K562 (cell line): ENCODE results near the gene FANCG. TPM values are rescaled to one million over a fixed set of nuclear protein-coding genes. Genes with fewer than 3 reads are reported as not detected.

Source experiments
- ATAC-seq: fragments of 200-7000 bp; cut with Tn5 transposase; 3 replicates; pipeline ENCODE4 v1.9.1; 2020; ENCODE audit warnings: moderate library complexity
- BruUV-seq: library from RNA; stranded (reverse); fragments of 400-500 nt; replicated peaks from 2 replicates; lab custom pipeline; 2021; lab: Mats Ljungman, UMichigan
- CTCF ChIA-PET: fragments of 300-600 bp; formaldehyde crosslinking; extraction: SDS; loops from one replicate; lab custom pipeline; 2021; ENCODE audit warnings: low intra/inter-chr PET ratio; lab: Yijun Ruan, JAX
- POLR2A ChIA-PET: fragments of 300-600, 350-650 bp; sonication (Branson Sonifier 250); formaldehyde crosslinking; extraction: SDS; loops from one replicate; lab custom pipeline; 2021; ENCODE audit warnings: antibody characterized with exemption, inconsistent platforms; lab: Yijun Ruan, JAX
- DNase-seq, 4 experiments: peaks; one replicate each; pipeline versions ENCODE4 v3.0.0 to v3.0.0-alpha.2; 2011 to 2018; ENCODE audit warnings: low spot score in 3 of 4, mixed read lengths in 3 of 4; ENCODE audit errors: extremely low read depth in 1 of 4
- FAIRE-seq: peaks from 2 replicates; lab custom pipeline; 2011; peaks lifted over from hg19 to GRCh38; lab: Jason Lieb, UNC
- H2AFZ ChIP-seq: 2 replicates; pipeline ENCODE4 v1.6.0; 2011; ENCODE audit warnings: low read depth, low read length, control low read depth, inconsistent platforms
- H3K27ac ChIP-seq: fragments of 200-600 bp; 3 replicates; pipeline ENCODE4 v1.8.0; 2011; ENCODE audit warnings: low read depth, mild to moderate bottlenecking, control low read depth, inconsistent platforms, low read length, moderate library complexity, mixed read lengths; ENCODE audit errors: extremely low read depth
- H3K27me3 ChIP-seq, 2 experiments: fragments of 300-600 bp in 1 of 2; 2 replicates in 1 of 2; 3 replicates in 1 of 2; pipeline versions ENCODE4 v1.6.0 to v1.8.0; 2011; ENCODE audit warnings: inconsistent platforms in 2 of 2, low read length in 2 of 2, mild to moderate bottlenecking in 1 of 2, mixed read lengths in 1 of 2, moderate library complexity in 1 of 2; ENCODE audit not compliant: control insufficient read depth in 2 of 2, insufficient read depth in 2 of 2
- H3K36me3 ChIP-seq: fragments of 300-600 bp; 3 replicates; pipeline ENCODE4 v1.8.0; 2011; ENCODE audit warnings: mild to moderate bottlenecking, low read length, inconsistent platforms; ENCODE audit not compliant: control insufficient read depth, insufficient read depth
- H3K4me1 ChIP-seq, 2 experiments: fragments of 200-600 bp in 1 of 2; replicated peaks in 1 of 2; 2 replicates in 1 of 2; 3 replicates in 1 of 2; pipeline versions ENCODE4 v1.5.1 to v1.8.0; 2011; ENCODE audit warnings: inconsistent platforms in 2 of 2, low read length in 2 of 2, mild to moderate bottlenecking in 1 of 2, mixed read lengths in 1 of 2, moderate library complexity in 1 of 2; ENCODE audit not compliant: control insufficient read depth in 2 of 2, insufficient read depth in 2 of 2
- H3K4me2 ChIP-seq: 2 replicates; pipeline ENCODE4 v1.6.1; 2011; ENCODE audit warnings: low read length, control low read depth, inconsistent platforms, mixed read lengths; ENCODE audit not compliant: insufficient read depth
- H3K4me3 ChIP-seq: fragments of 200-600 bp; sonication (generic), shearing (Covaris generic); 2 replicates; pipeline ENCODE4 v1.5.1; 2016; ENCODE audit warnings: control low read depth, inconsistent platforms
- H3K79me2 ChIP-seq: fragments of 200-600 bp; 3 replicates; pipeline ENCODE4 v1.8.0; 2011; ENCODE audit warnings: low read length, inconsistent platforms; ENCODE audit not compliant: control insufficient read depth, insufficient read depth
- H3K9ac ChIP-seq, 2 experiments: 2 replicates each; pipeline versions ENCODE4 v1.6.0 to v1.6.1; 2011; ENCODE audit warnings: low read depth in 2 of 2, low read length in 2 of 2, control low read depth in 1 of 2, inconsistent platforms in 1 of 2, mild to moderate bottlenecking in 1 of 2, mixed read lengths in 1 of 2; ENCODE audit not compliant: insufficient read depth in 1 of 2
- H3K9me1 ChIP-seq: one replicate; pipeline ENCODE4 v1.6.0; 2011; ENCODE audit warnings: inconsistent platforms, mild to moderate bottlenecking, low read length, moderate library complexity; ENCODE audit not compliant: control insufficient read depth, insufficient read depth
- H3K9me3 ChIP-seq: replicated peaks from 2 replicates; pipeline ENCODE4 v1.5.1; 2011; ENCODE audit warnings: low read depth, low read length, inconsistent platforms; ENCODE audit not compliant: control insufficient read depth, insufficient read depth
- H4K20me1 ChIP-seq: replicated peaks from 2 replicates; pipeline ENCODE4 v1.6.1; 2011; ENCODE audit warnings: low read length, inconsistent platforms, mixed read lengths; ENCODE audit not compliant: control insufficient read depth, insufficient read depth
- BCL6 ChIP-seq: fragments of 250-450 bp; sonication (Bioruptor Pico); IDR thresholded peaks from 2 replicates; pipeline ENCODE4 v1.4.0; 2020
- ETS2 ChIP-seq: IDR thresholded peaks from 2 replicates; pipeline ENCODE4 v1.6.1; 2016; ENCODE audit warnings: borderline replicate concordance, missing genetic modification characterization, mild to moderate bottlenecking, moderate library complexity, missing compliant biosample characterization; ENCODE audit not compliant: poor library complexity, severe bottlenecking
- HNRNPUL1 ChIP-seq: fragments of 200-400 bp; formaldehyde crosslinking; IDR thresholded peaks from 2 replicates; pipeline ENCODE4 v1.6.1; 2017; ENCODE audit warnings: low read length
- NCOA1 ChIP-seq: fragments of 450-650 bp; IDR thresholded peaks from 2 replicates; pipeline ENCODE4 v1.6.1; 2016; ENCODE audit warnings: low read depth
- NCOR1 ChIP-seq: fragments of 450-650 bp; IDR thresholded peaks from 2 replicates; pipeline ENCODE4 v1.6.1; 2016; ENCODE audit warnings: mild to moderate bottlenecking, moderate library complexity
- PKNOX1 ChIP-seq: fragments of 450-650 bp; IDR thresholded peaks from 2 replicates; pipeline ENCODE4 v1.6.1; 2016
- RBFOX2 ChIP-seq: fragments of 200-400 bp; formaldehyde crosslinking; IDR thresholded peaks from 2 replicates; pipeline ENCODE4 v1.6.1; 2017; ENCODE audit warnings: low read depth, mild to moderate bottlenecking, low read length, moderate library complexity
- SRSF9 ChIP-seq: fragments of 200-400 bp; formaldehyde crosslinking; IDR thresholded peaks from 2 replicates; pipeline ENCODE4 v1.6.1; 2017; ENCODE audit warnings: low read depth, low read length, borderline replicate concordance
- ZNF224 ChIP-seq: sonication (generic); formaldehyde crosslinking; IDR thresholded peaks from 2 replicates; pipeline ENCODE4 v1.8.0; 2022; ENCODE audit warnings: mild to moderate bottlenecking, missing genetic modification reagents
- ZNF586 ChIP-seq: fragments of 450-650 bp; formaldehyde crosslinking; conservative IDR thresholded peaks from 2 replicates; pipeline ENCODE4 v1.4.0; 2020; ENCODE audit warnings: mild to moderate bottlenecking, moderate library complexity
- WGBS: fragments of 100-300 bp; shearing (Covaris generic); methylation state at CpG from one replicate; pipeline ENCODE4 v1.1.6; 2016; ENCODE audit warnings: low coverage, mixed read lengths; ENCODE audit not compliant: insufficient coverage; ENCODE audit errors: missing lambda C conversion rate; 5-methylcytosine and 5-hydroxymethylcytosine counted together
- in situ Hi-C: fragments of 300-500 bp; cut with MboI; formaldehyde crosslinking; loops from 4 replicates; pipeline ENCODE4 v1.15.0; 2018; ENCODE audit warnings: inconsistent platforms, mixed read lengths
- intact Hi-C: fragments of 100-400 bp; cut with micrococcal nuclease; formaldehyde crosslinking; loops from 2 replicates; pipeline ENCODE4 v1.14.2; 2022
- polyA plus RNA-seq, 8 experiments: library from polyadenylated mRNA; depleted of rRNA in 4 of 8; stranded (reverse) in 5 of 8; unstranded in 3 of 8; fragments of >200 nt; fragmentation: Nextera tagmentation in 2 of 8; fragmentation: Illumina TruSeq in 1 of 8; extraction: Ambion mirVana in 2 of 8; extraction: Trizol in 1 of 8; gene quantifications; 2 replicates each; pipeline versions ENCODE4 v1.2.1 to v1.2.3, GENCODE V29; 2011 to 2014; ENCODE audit warnings: inconsistent platforms in 1 of 8, missing spikeins in 1 of 8
- total RNA-seq, 7 experiments: library from RNA; depleted of rRNA in 6 of 7; stranded (reverse); fragments of >200 nt in 6 of 7; fragmentation: Illumina TruSeq in 2 of 7; extraction: Trizol in 2 of 7; gene quantifications; 2 replicates each; pipeline versions ENCODE4 v1.2.1 to v1.2.3, GENCODE V29; 2011 to 2021; ENCODE audit warnings: low replicate concordance in 1 of 7
- TF ChIP-seq, protein P1 (sequence below): fragments of 150-350 bp; conservative IDR thresholded peaks from 2 replicates; pipeline ENCODE4 v1.6.1; 2014; ENCODE audit warnings: low read length
- TF ChIP-seq, protein P2 (sequence below): sonication (generic); formaldehyde crosslinking; IDR thresholded peaks from 2 replicates; pipeline ENCODE4 v1.8.0; 2022; ENCODE audit warnings: missing genetic modification reagents, mild to moderate bottlenecking, moderate library complexity, borderline replicate concordance

The FANCG gene
- total and polyA plus RNA-seq, 9 of the 15 experiments (the other 6 are each of a cell fraction or from before 2014, with no cell fraction given): 7.5 to 43.9 (median 31.0) TPM

GRCh38 chr9:35078066-35078465 lies 1.7 kb downstream of the FANCG start:
- Histone ChIP-seq H3K9me1 (peaks cover 4% of the 10 kb centered on the region), H3K4me3 (peak overlapping the region; percentile 65), H3K79me2 (peaks cover 24% of the 10 kb centered on the region), H3K9ac (peak overlapping the region; percentile 80 to 98), H3K27ac (no peak overlapping the region; the same call in 2 of the 3 replicates), H4K20me1 (no peaks in the 10 kb centered on the region), H3K4me1 (peaks cover 3 to 28% of the 10 kb centered on the region in 2 experiments; a peak in 4 of 5 replicates), H3K36me3 (peaks cover 40% of the 10 kb centered on the region; the same call in 2 of the 3 replicates), H3K4me2 (peak overlapping the region; percentile 93), H2AFZ (no peak overlapping the region), H3K27me3 (no peaks in the 10 kb centered on the region), H3K9me3 (no peaks in the 10 kb centered on the region)
- no peak for ATAC-seq
- FAIRE-seq: no peak
- POLR2A ChIA-PET: interaction anchor here (1.0 to 1.9 kb wide), 2 partner anchors 13 to 14 kb away, joined by 4 to 13 read pairs; no protein-coding TSS in a partner anchor
- CTCF ChIA-PET: no interaction called here
- intact Hi-C loops: no loop called here
- TF ChIP-seq RBFOX2: peak; percentile 21; the same call in 1 of the 2 replicates
- TF ChIP-seq ETS2 (tag): no peak
- WGBS: 35% methylated on average over 4 of the region's 4 CpGs
- BruUV-seq: no TSS peak
- in situ Hi-C loops: no loop called here
- no peak for DNase-seq

GRCh38 chr9:35076848-35077247 lies 2.9 kb downstream of the FANCG start:
- no peak for FAIRE-seq
- ATAC-seq: no peak
- H3K9me1 ChIP-seq: peaks cover 4% of the 10 kb centered on the region
- H3K9ac ChIP-seq: no peak overlapping the region
- peaks cover 29% of the 10 kb centered on the region for H3K79me2 ChIP-seq
- CTCF ChIA-PET: no interaction called here
- no TSS peak for BruUV-seq
- DNase-seq: no peak
- POLR2A ChIA-PET: no interaction called here
- no peaks in the 10 kb centered on the region for H3K9me3 ChIP-seq
- H3K36me3 ChIP-seq: peaks cover 43% of the 10 kb centered on the region; the same call in 2 of the 3 replicates
- 81% methylated on average over 4 of the region's 4 CpGs for WGBS
- in situ Hi-C loops (no loop called here), intact Hi-C loops (no loop called here)
- peaks cover 3 to 28% of the 10 kb centered on the region in 2 experiments; a peak in 4 of 5 replicates for H3K4me1 ChIP-seq
- H3K4me2 ChIP-seq: no peak overlapping the region
- H2AFZ ChIP-seq: no peak overlapping the region
- no peak overlapping the region for H3K27ac ChIP-seq
- H3K27me3 ChIP-seq: no peaks in the 10 kb centered on the region
- H3K4me3 ChIP-seq: no peak overlapping the region
- H4K20me1 ChIP-seq: no peaks in the 10 kb centered on the region
- TF ChIP-seq, protein P1, sequence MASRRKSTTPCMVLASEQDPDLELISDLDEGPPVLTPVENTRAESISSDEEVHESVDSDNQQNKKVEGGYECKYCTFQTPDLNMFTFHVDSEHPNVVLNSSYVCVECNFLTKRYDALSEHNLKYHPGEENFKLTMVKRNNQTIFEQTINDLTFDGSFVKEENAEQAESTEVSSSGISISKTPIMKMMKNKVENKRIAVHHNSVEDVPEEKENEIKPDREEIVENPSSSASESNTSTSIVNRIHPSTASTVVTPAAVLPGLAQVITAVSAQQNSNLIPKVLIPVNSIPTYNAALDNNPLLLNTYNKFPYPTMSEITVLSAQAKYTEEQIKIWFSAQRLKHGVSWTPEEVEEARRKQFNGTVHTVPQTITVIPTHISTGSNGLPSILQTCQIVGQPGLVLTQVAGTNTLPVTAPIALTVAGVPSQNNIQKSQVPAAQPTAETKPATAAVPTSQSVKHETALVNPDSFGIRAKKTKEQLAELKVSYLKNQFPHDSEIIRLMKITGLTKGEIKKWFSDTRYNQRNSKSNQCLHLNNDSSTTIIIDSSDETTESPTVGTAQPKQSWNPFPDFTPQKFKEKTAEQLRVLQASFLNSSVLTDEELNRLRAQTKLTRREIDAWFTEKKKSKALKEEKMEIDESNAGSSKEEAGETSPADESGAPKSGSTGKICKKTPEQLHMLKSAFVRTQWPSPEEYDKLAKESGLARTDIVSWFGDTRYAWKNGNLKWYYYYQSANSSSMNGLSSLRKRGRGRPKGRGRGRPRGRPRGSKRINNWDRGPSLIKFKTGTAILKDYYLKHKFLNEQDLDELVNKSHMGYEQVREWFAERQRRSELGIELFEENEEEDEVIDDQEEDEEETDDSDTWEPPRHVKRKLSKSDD: no peak
- TF ChIP-seq HNRNPUL1 (no peak), SRSF9 (no peak), PKNOX1 (no peak), ZNF224 (CRISPR knock-in tag) (no peak), BCL6 (CRISPR knock-in tag) (no peak), NCOR1 (no peak), ZNF586 (CRISPR knock-in tag) (no peak), NCOA1 (no peak)
- TF ChIP-seq, protein P2, sequence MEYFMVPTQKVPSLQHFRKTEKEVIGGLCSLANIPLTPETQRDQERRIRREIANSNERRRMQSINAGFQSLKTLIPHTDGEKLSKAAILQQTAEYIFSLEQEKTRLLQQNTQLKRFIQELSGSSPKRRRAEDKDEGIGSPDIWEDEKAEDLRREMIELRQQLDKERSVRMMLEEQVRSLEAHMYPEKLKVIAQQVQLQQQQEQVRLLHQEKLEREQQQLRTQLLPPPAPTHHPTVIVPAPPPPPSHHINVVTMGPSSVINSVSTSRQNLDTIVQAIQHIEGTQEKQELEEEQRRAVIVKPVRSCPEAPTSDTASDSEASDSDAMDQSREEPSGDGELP (CRISPR knock-in tag): no peak
